HG02571 (cell line): Measurements from ENCODE around the gene NPAS2.

ENCODE experiments used
- ATAC-seq: cut with Tn5 transposase; IDR thresholded peaks from one replicate; pipeline ENCODE4 v1.9.1; 2021; ENCODE audit warnings: mild to moderate bottlenecking, moderate library complexity; ENCODE audit not compliant: unreplicated experiment

NPAS2 gene

GRCh38 chr2:100819370-100820272, at the start of gene NPAS2:
TSS of gene NPAS2 (plus strand) at chr2:100820139. CDS start at chr2:100904755, 84,616 bp downstream.
- ATAC-seq: no peak

GRCh38 chr2:100771125-100771524, 48.8 kb upstream of the NPAS2 start:
- ATAC-seq: no peak

GRCh38 chr2:100773538-100773937, 46.4 kb upstream of the NPAS2 start:
- no peak for ATAC-seq

GRCh38 chr2:100776445-100776844, 43.5 kb upstream of the NPAS2 start:
- ATAC-seq: no peak

GRCh38 chr2:100778637-100779450, 41.1 kb upstream of the NPAS2 start:
- ATAC-seq: no peak

GRCh38 chr2:100779908-100780202, 40.1 kb upstream of the NPAS2 start:
- ATAC-seq: no peak

- no peak for ATAC-seq
Measured at GRCh38 chr2:100780203-100781008, 39.5 kb upstream of the NPAS2 start.

GRCh38 chr2:100781009-100781325, 39.0 kb upstream of the NPAS2 start:
- no peak for ATAC-seq

- ATAC-seq: no peak
Measured at GRCh38 chr2:100781523-100782379, 38.2 kb upstream of the NPAS2 start.

GRCh38 chr2:100782380-100782878, 37.5 kb upstream of the NPAS2 start:
- ATAC-seq: no peak

GRCh38 chr2:100783987-100784386, 36.0 kb upstream of the NPAS2 start:
- ATAC-seq: no peak

GRCh38 chr2:100784681-100785080, 35.3 kb upstream of the NPAS2 start:
- ATAC-seq: no peak

GRCh38 chr2:100785626-100786296, 34.2 kb upstream of the NPAS2 start:
- ATAC-seq: no peak

GRCh38 chr2:100786297-100786658, 33.7 kb upstream of the NPAS2 start:
- no peak for ATAC-seq

- ATAC-seq: no peak
Measured at GRCh38 chr2:100786985-100787384, 33.0 kb upstream of the NPAS2 start.

GRCh38 chr2:100789361-100789760, 30.6 kb upstream of the NPAS2 start:
- no peak for ATAC-seq

GRCh38 chr2:100791294-100791935, 28.5 kb upstream of the NPAS2 start:
- no peak for ATAC-seq

GRCh38 chr2:100791936-100792308, 28.0 kb upstream of the NPAS2 start:
- ATAC-seq: no peak

- no peak for ATAC-seq
Measured at GRCh38 chr2:100793220-100793619, 26.7 kb upstream of the NPAS2 start.
